ENCODE data around the gene ASCC3. TPM values are rescaled to one million over a fixed set of nuclear protein-coding genes. Genes with fewer than 3 reads are reported as not detected.

ASCC3 gene
- total RNA-seq, 2 experiments from 2014 or later = 28.5 to 47.5 TPM

DNA sequence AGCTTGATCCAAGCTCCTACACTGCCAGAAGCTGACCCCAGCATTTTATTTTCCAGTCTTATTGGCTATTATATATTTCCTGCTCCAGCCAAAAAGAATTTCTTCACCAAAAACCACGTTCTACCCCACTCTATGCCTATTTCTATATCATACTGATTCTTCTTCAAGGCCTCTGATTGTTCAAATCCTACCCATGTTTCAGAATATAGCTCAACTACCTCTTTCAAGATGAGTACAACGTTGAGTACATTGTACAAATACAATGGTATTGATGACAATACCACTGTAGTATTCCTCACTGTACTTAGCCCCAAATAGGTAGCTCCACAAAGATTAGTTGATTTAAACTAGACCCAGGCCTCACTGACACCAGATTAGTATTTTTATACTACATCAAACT lies 31.0 kb downstream of the ASCC3 start:
- CTCF ChIA-PET (ENCODE audit: unreplicated experiment) = no interaction called here
- DNase-seq (ENCODE audit: low spot score) = no peak
- Histone ChIP-seq H4K20me1 (ENCODE audit: insufficient read depth, low read length) (no peaks in the 10 kb centered on the region; the same call in 1 of the 2 replicates), H3K36me3 (ENCODE audit: insufficient read depth, low read length) (peaks cover 21% of the 10 kb centered on the region), H3K4me1 (ENCODE audit: insufficient read depth, low read length, poor library complexity, severe bottlenecking) (no peaks in the 10 kb centered on the region), H3K9me3 (ENCODE audit: low read length) (no peaks in the 10 kb centered on the region), H3K4me2 (ENCODE audit: low read length) (no peak overlapping the region), H3K4me3 (ENCODE audit: low read depth, low read length, poor library complexity, severe bottlenecking) (no peak overlapping the region), H3K9me2 (ENCODE audit: insufficient read depth, low read length) (no peaks in the 10 kb centered on the region), H2AFZ (ENCODE audit: low read length) (no peak overlapping the region), H3K27ac (ENCODE audit: low read depth, low read length, poor library complexity, severe bottlenecking) (no peak overlapping the region), H3K79me2 (ENCODE audit: insufficient read depth, low read depth, low read length) (no peaks in the 10 kb centered on the region)
- intact Hi-C loops (cut with micrococcal nuclease; ENCODE audit: unreplicated experiment) = no loop called here
- POLR2A ChIA-PET = interaction anchor here (0.6 to 1.6 kb wide), 5 partner anchors 8 to 35 kb away, joined by 3 to 4 read pairs (median 3); no protein-coding TSS in a partner anchor
- TF ChIP-seq CTCF (conservative IDR thresholded peaks at IDR 0.05; ENCODE audit: low read length) (no peak), EZH2phosphoT487 (IDR thresholded peaks at IDR 0.05; ENCODE audit: borderline replicate concordance, low read depth, low read length) (no peak)
- BruUV-seq (replicated peaks) = no TSS peak

- no peak for TF ChIP-seq CTCF (conservative IDR thresholded peaks at IDR 0.05; ENCODE audit: low read length)
- TF ChIP-seq EZH2phosphoT487 (IDR thresholded peaks at IDR 0.05; ENCODE audit: borderline replicate concordance, low read depth, low read length) = no peak
- POLR2A ChIA-PET = interaction anchor here (0.6 to 1.3 kb wide), 3 partner anchors 10 to 33 kb away, joined by 3 read pairs; no protein-coding TSS in a partner anchor
- DNase-seq (ENCODE audit: low spot score) = no peak
Measured at GRCh38 chr6:100846276-100846675, 34.9 kb downstream of the ASCC3 start.

GRCh38 chr6:100845676-100846075 lies 35.5 kb downstream of the ASCC3 start:
- no peak for DNase-seq (ENCODE audit: low spot score)
- no peak overlapping the region for H3K4me3 ChIP-seq (ENCODE audit: low read depth, low read length, poor library complexity, severe bottlenecking)
- BruUV-seq (replicated peaks) = no TSS peak
- CTCF ChIA-PET (ENCODE audit: unreplicated experiment) = no interaction called here
- H3K79me2 ChIP-seq (ENCODE audit: insufficient read depth, low read depth, low read length) = no peaks in the 10 kb centered on the region
- intact Hi-C loops (cut with micrococcal nuclease; ENCODE audit: unreplicated experiment) = no loop called here
- POLR2A ChIA-PET = interaction anchor here (0.6 to 1.3 kb wide), 2 partner anchors 10 to 34 kb away, joined by 3 read pairs; no protein-coding TSS in a partner anchor
- H4K20me1 ChIP-seq (ENCODE audit: insufficient read depth, low read length) = no peaks in the 10 kb centered on the region; the same call in 1 of the 2 replicates
- H3K9me2 ChIP-seq (ENCODE audit: insufficient read depth, low read length) = no peaks in the 10 kb centered on the region
- H3K4me1 ChIP-seq (ENCODE audit: insufficient read depth, low read length, poor library complexity, severe bottlenecking) = no peaks in the 10 kb centered on the region
- no peak for TF ChIP-seq EZH2phosphoT487 (IDR thresholded peaks at IDR 0.05; ENCODE audit: borderline replicate concordance, low read depth, low read length)
- TF ChIP-seq CTCF (conservative IDR thresholded peaks at IDR 0.05; ENCODE audit: low read length) = no peak
- no peak overlapping the region for H3K4me2 ChIP-seq (ENCODE audit: low read length)
- no peak overlapping the region for H2AFZ ChIP-seq (ENCODE audit: low read length)
- H3K27ac ChIP-seq (ENCODE audit: low read depth, low read length, poor library complexity, severe bottlenecking) = no peak overlapping the region
- peaks cover 21% of the 10 kb centered on the region for H3K36me3 ChIP-seq (ENCODE audit: insufficient read depth, low read length)
- H3K9me3 ChIP-seq (ENCODE audit: low read length) = no peaks in the 10 kb centered on the region

More at GRCh38 chr6:100846276-100846675, 34.9 kb downstream of the ASCC3 start:
- CTCF ChIA-PET (ENCODE audit: unreplicated experiment) = no interaction called here
- no peaks in the 10 kb centered on the region; the same call in 1 of the 2 replicates for H4K20me1 ChIP-seq (ENCODE audit: insufficient read depth, low read length)
- H2AFZ ChIP-seq (ENCODE audit: low read length) = no peak overlapping the region
- H3K36me3 ChIP-seq (ENCODE audit: insufficient read depth, low read length) = peaks cover 21% of the 10 kb centered on the region
- H3K4me2 ChIP-seq (ENCODE audit: low read length) = no peak overlapping the region
- H3K9me3 ChIP-seq (ENCODE audit: low read length) = no peaks in the 10 kb centered on the region
- no peaks in the 10 kb centered on the region for H3K79me2 ChIP-seq (ENCODE audit: insufficient read depth, low read depth, low read length)
- intact Hi-C loops (cut with micrococcal nuclease; ENCODE audit: unreplicated experiment) = no loop called here
- H3K27ac ChIP-seq (ENCODE audit: low read depth, low read length, poor library complexity, severe bottlenecking) = no peak overlapping the region
- H3K4me3 ChIP-seq (ENCODE audit: low read depth, low read length, poor library complexity, severe bottlenecking) = no peak overlapping the region
- no peaks in the 10 kb centered on the region for H3K9me2 ChIP-seq (ENCODE audit: insufficient read depth, low read length)
- no peaks in the 10 kb centered on the region for H3K4me1 ChIP-seq (ENCODE audit: insufficient read depth, low read length, poor library complexity, severe bottlenecking)
- no TSS peak for BruUV-seq (replicated peaks)

Data from OCI-LY7 (cell line).